ENCODE measurements around the gene WTIP.

Gene WTIP

DNA sequence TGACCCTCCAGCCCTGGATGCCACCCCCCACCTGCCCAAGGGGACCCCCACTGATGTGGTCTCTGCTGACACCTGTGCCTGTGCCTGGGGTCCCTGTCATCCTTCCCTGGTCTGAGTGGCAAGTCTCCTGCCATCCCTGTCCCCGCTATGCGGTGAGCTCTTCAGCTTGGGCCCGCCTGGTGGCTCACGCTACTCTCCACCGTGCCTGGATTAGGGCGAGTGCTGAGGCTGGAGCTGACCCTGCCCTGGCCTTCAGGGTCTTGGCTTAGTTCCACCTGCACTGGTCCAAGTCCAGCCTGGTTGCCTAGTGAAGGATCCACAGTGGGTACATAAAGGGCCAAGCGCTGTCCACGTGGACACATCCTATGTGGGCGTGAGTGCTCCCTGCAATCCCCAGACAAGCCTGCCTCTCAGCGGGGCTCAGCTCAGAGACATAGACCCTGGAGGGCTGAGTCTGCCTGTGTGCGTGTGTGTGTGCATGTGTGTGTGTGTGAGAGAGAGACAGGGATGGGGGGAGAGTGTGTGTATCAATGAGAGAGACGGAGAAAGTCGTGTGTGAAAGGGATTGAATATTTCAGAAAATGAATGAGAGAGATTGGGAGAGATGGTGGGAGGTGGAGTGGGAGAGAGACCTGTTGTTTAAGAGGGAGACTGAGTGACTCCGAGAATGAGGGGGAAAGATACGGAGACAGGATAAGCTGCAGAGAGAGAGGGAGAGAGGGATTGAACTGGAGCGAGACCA lies 22.1 kb downstream of the WTIP start:
- DNase-seq (ENCODE audit: low read depth in 2 of 2): no peak
- no peak overlapping the region for H3K4me3 ChIP-seq (replicated peaks in 1 of 2; ENCODE audit: low read depth in 2 of 2, low read length in 2 of 2)
- TF ChIP-seq, protein P1, sequence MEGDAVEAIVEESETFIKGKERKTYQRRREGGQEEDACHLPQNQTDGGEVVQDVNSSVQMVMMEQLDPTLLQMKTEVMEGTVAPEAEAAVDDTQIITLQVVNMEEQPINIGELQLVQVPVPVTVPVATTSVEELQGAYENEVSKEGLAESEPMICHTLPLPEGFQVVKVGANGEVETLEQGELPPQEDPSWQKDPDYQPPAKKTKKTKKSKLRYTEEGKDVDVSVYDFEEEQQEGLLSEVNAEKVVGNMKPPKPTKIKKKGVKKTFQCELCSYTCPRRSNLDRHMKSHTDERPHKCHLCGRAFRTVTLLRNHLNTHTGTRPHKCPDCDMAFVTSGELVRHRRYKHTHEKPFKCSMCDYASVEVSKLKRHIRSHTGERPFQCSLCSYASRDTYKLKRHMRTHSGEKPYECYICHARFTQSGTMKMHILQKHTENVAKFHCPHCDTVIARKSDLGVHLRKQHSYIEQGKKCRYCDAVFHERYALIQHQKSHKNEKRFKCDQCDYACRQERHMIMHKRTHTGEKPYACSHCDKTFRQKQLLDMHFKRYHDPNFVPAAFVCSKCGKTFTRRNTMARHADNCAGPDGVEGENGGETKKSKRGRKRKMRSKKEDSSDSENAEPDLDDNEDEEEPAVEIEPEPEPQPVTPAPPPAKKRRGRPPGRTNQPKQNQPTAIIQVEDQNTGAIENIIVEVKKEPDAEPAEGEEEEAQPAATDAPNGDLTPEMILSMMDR (IDR thresholded peaks at IDR 0.05; ENCODE audit: low read depth, low read length): no peak

DNA sequence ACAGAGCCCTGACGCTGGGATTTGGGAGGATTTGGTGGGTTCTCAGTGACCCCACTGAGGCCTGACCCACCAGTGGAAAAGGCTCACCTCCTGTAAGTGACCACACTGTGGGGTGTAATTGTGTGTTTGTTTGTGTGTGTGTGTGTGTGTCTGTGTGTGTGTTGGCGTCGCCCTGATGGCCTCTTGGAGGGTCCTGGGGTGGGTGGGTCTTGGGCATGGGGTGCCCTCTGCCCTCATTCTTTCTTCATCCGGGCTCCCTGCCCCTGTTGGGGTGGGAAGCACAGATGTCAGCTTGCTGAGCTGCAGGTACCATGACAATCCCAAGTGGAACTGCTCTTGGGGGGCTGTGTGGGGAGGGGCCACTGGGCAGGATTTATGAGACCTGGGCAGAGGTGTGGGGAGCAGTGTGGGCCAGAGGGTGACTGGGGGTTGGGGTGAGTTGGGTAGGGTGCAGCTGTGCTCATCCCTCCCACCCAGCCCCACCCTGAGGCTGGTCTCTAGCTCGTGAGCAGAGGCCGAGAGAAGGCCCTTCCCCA lies 22.8 kb downstream of the WTIP start:
- no peak overlapping the region for H3K4me3 ChIP-seq (replicated peaks in 1 of 2; ENCODE audit: low read depth in 2 of 2, low read length in 2 of 2)
- no peak for DNase-seq (ENCODE audit: low read depth in 2 of 2)
- TF ChIP-seq, protein P1 (IDR thresholded peaks at IDR 0.05; ENCODE audit: low read depth, low read length): no peak

DNA sequence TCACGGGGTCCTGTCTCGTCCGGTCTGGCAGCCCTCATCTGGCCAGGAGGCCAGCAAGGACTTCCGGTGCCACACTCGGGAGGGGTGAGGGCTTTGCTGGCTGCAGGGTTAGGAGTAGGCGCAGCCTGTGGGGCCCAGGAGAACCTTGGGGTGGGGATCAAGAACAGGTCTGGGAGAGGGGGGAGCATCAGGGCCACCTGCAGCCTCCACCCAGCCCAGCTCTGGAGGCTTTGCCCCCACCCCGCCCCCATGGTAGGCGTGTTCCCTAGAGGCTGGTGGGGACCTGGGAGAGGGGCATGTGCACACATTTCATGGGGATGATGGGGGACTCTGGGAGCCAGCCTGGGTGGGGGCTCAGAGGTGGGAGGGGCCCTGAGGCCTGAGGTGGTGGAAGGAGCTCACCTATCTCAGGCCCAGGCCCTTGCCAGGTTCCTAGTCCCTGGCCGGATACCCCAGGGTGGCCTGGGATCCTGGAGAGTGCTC lies 23.3 kb downstream of the WTIP start:
- no peak for DNase-seq (ENCODE audit: low read depth in 2 of 2)
- no peak overlapping the region for H3K4me3 ChIP-seq (replicated peaks in 1 of 2; ENCODE audit: low read depth in 2 of 2, low read length in 2 of 2)
- TF ChIP-seq, protein P1 (IDR thresholded peaks at IDR 0.05; ENCODE audit: low read depth, low read length): no peak

DNA sequence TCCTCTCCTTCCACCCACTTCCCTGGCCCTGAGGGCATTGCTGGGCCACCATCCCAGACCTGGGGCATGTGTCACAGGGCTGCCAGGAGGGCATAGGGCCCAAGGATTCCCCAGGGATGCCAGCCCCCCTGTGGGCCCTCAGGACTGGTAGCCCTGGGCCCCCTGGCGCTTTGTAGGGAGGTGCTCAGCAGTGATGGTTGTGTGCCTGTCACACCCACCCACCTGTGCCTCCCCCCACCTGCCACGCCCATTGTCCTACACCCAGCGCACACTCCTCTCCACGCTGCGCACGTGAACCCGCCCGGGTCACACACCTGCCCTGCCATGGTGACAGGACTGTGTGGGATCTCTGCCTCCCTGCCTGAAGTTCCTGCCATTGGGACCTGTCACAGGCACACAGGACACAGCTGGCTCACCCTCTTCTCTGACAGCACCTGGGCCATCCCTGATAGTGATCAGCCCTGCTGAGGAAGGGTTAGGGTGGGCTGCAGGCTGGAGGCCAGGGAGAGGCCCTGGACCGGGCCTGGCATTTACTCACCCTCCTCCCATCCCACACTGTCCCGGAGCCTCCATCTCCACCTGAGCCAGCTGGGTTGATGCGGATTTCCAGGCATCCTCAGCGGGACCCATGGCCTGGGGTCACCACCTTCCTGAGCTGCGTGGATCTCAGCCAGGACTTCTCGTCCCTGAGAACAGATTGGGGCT lies 23.9 kb downstream of the WTIP start:
- TF ChIP-seq, protein P1 (IDR thresholded peaks at IDR 0.05; ENCODE audit: low read depth, low read length): no peak
- DNase-seq (ENCODE audit: low read depth in 2 of 2): no peak
- no peak overlapping the region for H3K4me3 ChIP-seq (replicated peaks in 1 of 2; ENCODE audit: low read depth in 2 of 2, low read length in 2 of 2)

DNA sequence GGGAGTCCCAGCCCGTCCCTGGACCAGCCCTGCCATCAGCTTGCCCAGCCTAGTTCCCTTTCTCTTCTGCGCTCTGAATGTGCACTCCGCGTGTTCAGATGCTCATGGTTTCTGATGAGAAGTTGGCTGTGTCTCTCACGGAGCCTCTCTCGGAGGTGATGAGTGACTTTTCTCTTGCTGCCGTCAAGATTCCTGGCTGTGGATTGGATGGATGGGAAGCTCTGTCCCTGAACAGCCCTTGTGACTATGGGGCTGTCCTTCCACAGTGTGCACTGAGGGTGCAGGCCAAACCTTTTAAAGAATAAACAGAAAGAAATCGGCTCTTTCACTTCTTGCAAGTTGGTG lies 24.4 kb downstream of the WTIP start:
- TF ChIP-seq, protein P1 (IDR thresholded peaks at IDR 0.05; ENCODE audit: low read depth, low read length): no peak
- no peak overlapping the region for H3K4me3 ChIP-seq (replicated peaks in 1 of 2; ENCODE audit: low read depth in 2 of 2, low read length in 2 of 2)
- DNase-seq (ENCODE audit: low read depth in 2 of 2): no peak

DNA sequence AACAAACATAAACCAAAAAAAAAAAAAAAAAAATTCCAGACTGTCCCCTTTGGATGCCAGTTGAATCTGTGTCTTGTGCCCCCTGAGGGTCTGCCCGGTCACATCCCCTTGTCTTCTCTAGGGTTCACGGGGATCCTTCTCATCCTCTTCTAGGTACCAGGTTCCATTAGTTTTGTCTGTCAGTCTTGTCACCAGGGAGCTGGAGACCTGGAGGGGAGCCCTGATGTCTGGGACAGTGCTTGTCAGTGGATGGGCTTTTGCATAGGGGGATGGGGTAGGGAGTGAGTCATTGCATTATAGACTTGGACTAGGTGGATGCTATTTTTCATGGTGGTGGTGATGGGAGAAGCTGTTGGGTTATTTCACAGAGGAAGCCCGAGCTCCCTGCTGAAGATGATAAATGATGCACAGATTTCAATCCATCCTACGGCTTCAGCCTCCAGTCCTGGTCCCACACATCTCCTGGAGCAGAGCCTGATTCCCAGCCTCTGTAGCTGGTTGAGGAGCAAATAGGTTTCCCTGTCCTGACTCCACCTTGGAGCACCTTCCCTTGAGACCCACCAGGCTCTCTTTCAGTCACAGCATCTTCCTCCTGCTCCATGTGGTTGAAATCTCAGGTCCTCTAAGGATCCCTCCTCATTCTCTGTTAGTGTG lies 26.0 kb downstream of the WTIP start:
- TF ChIP-seq, protein P1 (IDR thresholded peaks at IDR 0.05; ENCODE audit: low read depth, low read length): no peak
- no peak for DNase-seq (ENCODE audit: low read depth in 2 of 2)

More for the DNA sequence above, 26.0 kb downstream of the WTIP start:
- H3K4me3 ChIP-seq (replicated peaks in 1 of 2; ENCODE audit: low read depth in 2 of 2, low read length in 2 of 2): no peak overlapping the region
